HepG2 (cell line): ENCODE data around the gene NCBP2L. TPM values are rescaled to one million over a fixed set of nuclear protein-coding genes. Genes with fewer than 3 reads are reported as not detected.

Experiments
- ATAC-seq: fragments of 200-7000 bp; cut with Tn5 transposase; 3 replicates; pipeline ENCODE4 v1.9.1; 2020; ENCODE audit warnings: mild to moderate bottlenecking, moderate library complexity
- BruUV-seq: library from RNA; stranded (reverse); fragments of 400-500 nt; replicated peaks from 2 replicates; lab custom pipeline; 2021; lab: Mats Ljungman, UMichigan
- CTCF ChIA-PET: fragments of 300-600 bp; formaldehyde crosslinking; extraction: SDS; loops from one replicate; lab custom pipeline; 2021; ENCODE audit warnings: low total read pairs, inconsistent platforms, low intra/inter-chr PET ratio; lab: Yijun Ruan, JAX
- POLR2A ChIA-PET: fragments of 350-600 bp; sonication (Branson Sonifier 250); formaldehyde crosslinking; loops from one replicate; lab custom pipeline; 2020; ENCODE audit warnings: antibody characterized with exemption, inconsistent platforms; lab: Yijun Ruan, JAX
- DNase-seq: peaks from one replicate; pipeline ENCODE4 v3.0.0-alpha.2; 2015; ENCODE audit warnings: low spot score
- FAIRE-seq: peaks from 3 replicates; lab custom pipeline; 2011; peaks lifted over from hg19 to GRCh38; lab: Jason Lieb, UNC
- H2AFZ ChIP-seq: one replicate; pipeline ENCODE4 v1.6.1; 2011; ENCODE audit warnings: low read length, inconsistent platforms
- H3K27ac ChIP-seq: fragments of 300-600 bp; 3 replicates; pipeline ENCODE4 v1.8.0; 2011; ENCODE audit warnings: mixed run types, mild to moderate bottlenecking, mixed read lengths, low read length, inconsistent platforms; ENCODE audit not compliant: insufficient read depth; ENCODE audit errors: extremely low read length
- H3K27me3 ChIP-seq, 2 experiments: fragments of 200-600 bp in 1 of 2; 2 replicates in 1 of 2; 3 replicates in 1 of 2; pipeline versions ENCODE4 v1.6.0 to v1.8.0; 2011; ENCODE audit warnings: low read length in 2 of 2, mild to moderate bottlenecking in 2 of 2, moderate library complexity in 2 of 2, inconsistent platforms in 1 of 2; ENCODE audit not compliant: insufficient read depth in 2 of 2, control insufficient read depth in 1 of 2
- H3K36me3 ChIP-seq, 2 experiments: fragments of 200-600 bp in 1 of 2; replicated peaks in 1 of 2; 2 replicates in 1 of 2; 3 replicates in 1 of 2; pipeline versions ENCODE4 v1.5.1 to v1.8.0; 2011; ENCODE audit warnings: low read length in 2 of 2, inconsistent platforms in 1 of 2; ENCODE audit not compliant: insufficient read depth in 2 of 2, control insufficient read depth in 1 of 2
- H3K4me1 ChIP-seq: 2 replicates; pipeline ENCODE4 v1.5.1; 2012; ENCODE audit warnings: low read length, inconsistent platforms; ENCODE audit not compliant: insufficient read depth
- H3K4me2 ChIP-seq: 2 replicates; pipeline ENCODE4 v1.6.0; 2011; ENCODE audit warnings: low read depth, low read length, inconsistent platforms
- H3K4me3 ChIP-seq, 3 experiments: fragments of 200-600 bp in 1 of 3; sonication (generic), shearing (Covaris generic) in 1 of 3; replicated peaks in 1 of 3; 2 replicates each; pipeline ENCODE4 v1.5.1; 2011 to 2016; ENCODE audit warnings: low read length in 3 of 3, inconsistent platforms in 2 of 3, low read depth in 2 of 3, mild to moderate bottlenecking in 2 of 3, control low read depth in 1 of 3, mixed read lengths in 1 of 3; ENCODE audit not compliant: insufficient read depth in 1 of 3
- H3K79me2 ChIP-seq: one replicate; pipeline ENCODE4 v1.6.1; 2011; ENCODE audit warnings: low read length, inconsistent platforms; ENCODE audit not compliant: insufficient read depth
- H3K9ac ChIP-seq: 2 replicates; pipeline ENCODE4 v1.6.0; 2011; ENCODE audit warnings: mild to moderate bottlenecking, low read depth, low read length, inconsistent platforms; ENCODE audit not compliant: insufficient read depth
- H3K9me3 ChIP-seq: 2 replicates; pipeline ENCODE4 v1.5.1; 2012; ENCODE audit warnings: mild to moderate bottlenecking, low read length
- H4K20me1 ChIP-seq: 2 replicates; pipeline ENCODE4 v1.6.0; 2011; ENCODE audit warnings: inconsistent platforms, mild to moderate bottlenecking, low read length, moderate library complexity; ENCODE audit not compliant: insufficient read depth
- FOXM1 ChIP-seq: sonication (generic); formaldehyde crosslinking; IDR thresholded peaks from 2 replicates; pipeline ENCODE4 v1.5.0; 2020; ENCODE audit warnings: missing genetic modification reagents
- KMT2A ChIP-seq: sonication (generic); formaldehyde crosslinking; IDR thresholded peaks from 2 replicates; pipeline ENCODE4 v1.4.0; 2020; ENCODE audit warnings: missing genetic modification reagents
- PAWR ChIP-seq: sonication (generic); formaldehyde crosslinking; IDR thresholded peaks from 2 replicates; pipeline ENCODE4 v1.4.0; 2020; ENCODE audit warnings: missing genetic modification reagents, mild to moderate bottlenecking, borderline replicate concordance
- RFX3 ChIP-seq: IDR thresholded peaks from 2 replicates; pipeline ENCODE4 v1.6.1; 2016; ENCODE audit warnings: missing biosample characterization, missing genetic modification reagents
- SMAD9 ChIP-seq: sonication (generic); formaldehyde crosslinking; IDR thresholded peaks from 2 replicates; pipeline ENCODE4 v1.5.1; 2020; ENCODE audit warnings: mild to moderate bottlenecking, missing genetic modification reagents
- ZNF326 ChIP-seq: sonication (generic); formaldehyde crosslinking; IDR thresholded peaks from 2 replicates; pipeline ENCODE4 v1.4.0; 2020; ENCODE audit warnings: missing genetic modification reagents, borderline replicate concordance
- ZNF496 ChIP-seq: sonication (generic); formaldehyde crosslinking; IDR thresholded peaks from 2 replicates; pipeline ENCODE4 v1.8.1; 2023; ENCODE audit warnings: mild to moderate bottlenecking, moderate library complexity, missing genetic modification reagents; ENCODE audit not compliant: insufficient replicate concordance
- ZNF607 ChIP-seq: sonication (generic); formaldehyde crosslinking; IDR thresholded peaks from 2 replicates; pipeline ENCODE4 v1.5.1; 2020; ENCODE audit warnings: missing genetic modification reagents, mild to moderate bottlenecking, borderline replicate concordance
- ZNF816 ChIP-seq: sonication (generic); formaldehyde crosslinking; IDR thresholded peaks from 2 replicates; pipeline ENCODE4 v1.8.0; 2022; ENCODE audit warnings: missing genetic modification reagents, mild to moderate bottlenecking, borderline replicate concordance
- WGBS: methylation state at CpG from one replicate; pipeline ENCODE4 v1.1.6; 2017; ENCODE audit warnings: low lambda C conversion rate; 5-methylcytosine and 5-hydroxymethylcytosine counted together
- in situ Hi-C: cut with HindIII; loops from 2 replicates; pipeline ENCODE4 v1.10.0; 2017; ENCODE audit warnings: low pct_unique_long_range_greater_than_20kb; ENCODE audit not compliant: extremely low pct_ligation_motif_present
- intact Hi-C: fragments of 100-400 bp; cut with micrococcal nuclease; formaldehyde crosslinking; loops from one replicate; pipeline ENCODE4 v1.10.0; 2022; ENCODE audit not compliant: unreplicated experiment
- polyA plus RNA-seq, 8 experiments: library from polyadenylated mRNA; depleted of rRNA in 3 of 8; stranded (reverse) in 7 of 8; unstranded in 1 of 8; fragments of >200 nt; fragmentation: Illumina TruSeq in 4 of 8; extraction: Trizol in 4 of 8; gene quantifications; 2 replicates each; pipeline versions ENCODE4 v1.2.1 to v1.2.3, GENCODE V29; 2011 to 2016; ENCODE audit warnings: low read depth in 4 of 8, missing spikeins in 1 of 8, mixed read lengths in 1 of 8; ENCODE audit not compliant: insufficient read depth in 1 of 8
- total RNA-seq, 5 experiments: library from RNA; depleted of rRNA; stranded (reverse); fragments of >200 nt; fragmentation: Illumina TruSeq; extraction: Trizol; gene quantifications; 2 replicates each; pipeline ENCODE4 v1.2.3, GENCODE V29; 2016; ENCODE audit warnings: low read depth in 1 of 5
- TF ChIP-seq, protein P1 (sequence below): sonication (generic); formaldehyde crosslinking; IDR thresholded peaks from 2 replicates; pipeline ENCODE4 v1.9.0; 2021; ENCODE audit warnings: missing genetic modification reagents, borderline replicate concordance
- TF ChIP-seq, protein P2 (sequence below): sonication (generic); formaldehyde crosslinking; IDR thresholded peaks from 2 replicates; pipeline ENCODE4 v1.8.1; 2023; ENCODE audit warnings: mild to moderate bottlenecking, missing genetic modification reagents
- TF ChIP-seq, protein P3 (sequence below): sonication (generic); formaldehyde crosslinking; conservative IDR thresholded peaks from 2 replicates; pipeline ENCODE4 v1.8.0; 2022; ENCODE audit warnings: low read depth, missing genetic modification reagents

NCBP2L gene
- total and polyA plus RNA-seq, 2 of the 13 experiments (the other 11 are each of a cell fraction or from before 2014, with no cell fraction given), result not detected

DNA sequence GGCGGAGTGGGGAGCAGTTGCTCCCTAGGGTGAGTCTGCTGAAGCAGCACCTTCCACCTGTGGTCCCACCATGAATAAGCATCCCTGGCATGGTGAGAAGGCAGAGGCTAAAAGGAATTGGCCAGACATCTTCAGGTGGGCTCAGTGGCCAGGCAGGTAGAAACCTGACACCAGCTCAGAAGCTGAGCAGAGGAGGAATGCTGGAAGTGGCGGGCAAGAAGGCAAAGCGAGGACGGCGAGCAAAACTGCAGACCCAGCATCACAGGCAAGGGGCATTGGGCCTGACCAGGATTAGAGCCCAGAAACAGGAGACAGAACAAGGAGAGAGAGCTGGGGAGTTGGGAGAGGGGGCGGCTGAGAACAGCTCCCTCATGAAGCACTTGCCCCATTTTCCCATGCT, 27.3 kb upstream of the NCBP2L start:
- ATAC-seq, result no peak
- no peaks in the 10 kb centered on the region for H3K27me3 ChIP-seq
- H2AFZ ChIP-seq, result no peak overlapping the region
- no peak overlapping the region for H3K27ac ChIP-seq
- CTCF ChIA-PET, result no interaction called here
- no peak for FAIRE-seq
- no peaks in the 10 kb centered on the region for H3K36me3 ChIP-seq
- H3K9me3 ChIP-seq, result no peaks in the 10 kb centered on the region
- intact Hi-C loops, result no loop called here
- no peaks in the 10 kb centered on the region for H3K4me1 ChIP-seq
- POLR2A ChIA-PET, result no interaction called here
- H3K4me3 ChIP-seq, result no peak overlapping the region
- no TSS peak for BruUV-seq
- in situ Hi-C loops, result no loop called here
- no peaks in the 10 kb centered on the region for H3K79me2 ChIP-seq
- WGBS, result 64% methylated on average over 4 of the region's 6 CpGs
- no peak overlapping the region for H3K9ac ChIP-seq
- H3K4me2 ChIP-seq, result no peak overlapping the region
- H4K20me1 ChIP-seq, result no peaks in the 10 kb centered on the region
- no peak for DNase-seq
- TF ChIP-seq ZNF607 (CRISPR knock-in tag), result no peak
- no peak for TF ChIP-seq KMT2A
- TF ChIP-seq, protein P1, sequence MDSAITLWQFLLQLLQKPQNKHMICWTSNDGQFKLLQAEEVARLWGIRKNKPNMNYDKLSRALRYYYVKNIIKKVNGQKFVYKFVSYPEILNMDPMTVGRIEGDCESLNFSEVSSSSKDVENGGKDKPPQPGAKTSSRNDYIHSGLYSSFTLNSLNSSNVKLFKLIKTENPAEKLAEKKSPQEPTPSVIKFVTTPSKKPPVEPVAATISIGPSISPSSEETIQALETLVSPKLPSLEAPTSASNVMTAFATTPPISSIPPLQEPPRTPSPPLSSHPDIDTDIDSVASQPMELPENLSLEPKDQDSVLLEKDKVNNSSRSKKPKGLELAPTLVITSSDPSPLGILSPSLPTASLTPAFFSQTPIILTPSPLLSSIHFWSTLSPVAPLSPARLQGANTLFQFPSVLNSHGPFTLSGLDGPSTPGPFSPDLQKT, result no peak
- no peak for TF ChIP-seq SMAD9 (CRISPR knock-in tag)
- TF ChIP-seq ZNF496 (CRISPR knock-in tag), result no peak
- TF ChIP-seq, protein P2, sequence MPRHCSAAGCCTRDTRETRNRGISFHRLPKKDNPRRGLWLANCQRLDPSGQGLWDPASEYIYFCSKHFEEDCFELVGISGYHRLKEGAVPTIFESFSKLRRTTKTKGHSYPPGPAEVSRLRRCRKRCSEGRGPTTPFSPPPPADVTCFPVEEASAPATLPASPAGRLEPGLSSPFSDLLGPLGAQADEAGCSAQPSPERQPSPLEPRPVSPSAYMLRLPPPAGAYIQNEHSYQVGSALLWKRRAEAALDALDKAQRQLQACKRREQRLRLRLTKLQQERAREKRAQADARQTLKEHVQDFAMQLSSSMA (CRISPR knock-in tag), result no peak
- TF ChIP-seq ZNF326 (CRISPR knock-in tag), result no peak
- no peak for TF ChIP-seq RFX3 (CRISPR knock-in tag)
- no peak for TF ChIP-seq FOXM1 (CRISPR knock-in tag)
- TF ChIP-seq PAWR (CRISPR knock-in tag), result no peak
- TF ChIP-seq, protein P3, sequence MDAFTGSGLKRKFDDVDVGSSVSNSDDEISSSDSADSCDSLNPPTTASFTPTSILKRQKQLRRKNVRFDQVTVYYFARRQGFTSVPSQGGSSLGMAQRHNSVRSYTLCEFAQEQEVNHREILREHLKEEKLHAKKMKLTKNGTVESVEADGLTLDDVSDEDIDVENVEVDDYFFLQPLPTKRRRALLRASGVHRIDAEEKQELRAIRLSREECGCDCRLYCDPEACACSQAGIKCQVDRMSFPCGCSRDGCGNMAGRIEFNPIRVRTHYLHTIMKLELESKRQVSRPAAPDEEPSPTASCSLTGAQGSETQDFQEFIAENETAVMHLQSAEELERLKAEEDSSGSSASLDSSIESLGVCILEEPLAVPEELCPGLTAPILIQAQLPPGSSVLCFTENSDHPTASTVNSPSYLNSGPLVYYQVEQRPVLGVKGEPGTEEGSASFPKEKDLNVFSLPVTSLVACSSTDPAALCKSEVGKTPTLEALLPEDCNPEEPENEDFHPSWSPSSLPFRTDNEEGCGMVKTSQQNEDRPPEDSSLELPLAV (CRISPR knock-in tag), result no peak
- TF ChIP-seq ZNF816 (CRISPR knock-in tag), result no peak
